HepG2 (cell line): ENCODE data around the gene SNRPD1. TPM values are rescaled to one million over a fixed set of nuclear protein-coding genes. Genes with fewer than 3 reads are reported as not detected.

Source experiments
- BHLHE40 ChIP-seq: IDR thresholded peaks from 2 replicates; pipeline ENCODE4 v1.6.1; 2011; ENCODE audit warnings: low read length, improper control_type of control experiment
- CBX5 ChIP-seq: sonication (generic); formaldehyde crosslinking; IDR thresholded peaks from 2 replicates; pipeline ENCODE4 v1.4.0; 2020; ENCODE audit warnings: missing genetic modification reagents, borderline replicate concordance
- MTF1 ChIP-seq: sonication (generic); formaldehyde crosslinking; IDR thresholded peaks from 2 replicates; pipeline ENCODE4 v1.5.0; 2020; ENCODE audit warnings: missing genetic modification reagents
- NBN ChIP-seq: fragments of 450-650 bp; conservative IDR thresholded peaks from 2 replicates; pipeline ENCODE4 v1.6.1; 2017
- REPIN1 ChIP-seq: sonication (generic); formaldehyde crosslinking; IDR thresholded peaks from 2 replicates; pipeline ENCODE4 v1.8.0; 2022; ENCODE audit warnings: missing genetic modification reagents, low read depth, mild to moderate bottlenecking, borderline replicate concordance
- SMYD3 ChIP-seq: sonication (generic); formaldehyde crosslinking; IDR thresholded peaks from 2 replicates; pipeline ENCODE4 v1.8.1; 2023; ENCODE audit warnings: mild to moderate bottlenecking, missing genetic modification reagents
- TAF15 ChIP-seq: fragments of 200-400 bp; formaldehyde crosslinking; IDR thresholded peaks from one replicate; pipeline ENCODE4 v1.6.1; 2018; ENCODE audit warnings: mild to moderate bottlenecking, low read depth, low read length; ENCODE audit not compliant: poor library complexity, severe bottlenecking
- THAP11 ChIP-seq: IDR thresholded peaks from 2 replicates; pipeline ENCODE4 v1.6.1; 2016; ENCODE audit warnings: missing biosample characterization, missing genetic modification reagents
- XBP1 ChIP-seq: sonication (generic); formaldehyde crosslinking; IDR thresholded peaks from 2 replicates; pipeline ENCODE4 v1.5.0; 2020; ENCODE audit warnings: missing genetic modification reagents
- ZEB1 ChIP-seq: IDR thresholded peaks from 2 replicates; pipeline ENCODE4 v1.6.1; 2012; ENCODE audit warnings: mild to moderate bottlenecking, low read depth, inconsistent platforms; ENCODE audit not compliant: insufficient replicate concordance
- ZKSCAN8 ChIP-seq: IDR thresholded peaks from 2 replicates; pipeline ENCODE4 v1.6.1; 2016; ENCODE audit warnings: borderline replicate concordance, missing genetic modification reagents, missing compliant biosample characterization
- ZNF839 ChIP-seq: sonication (generic); formaldehyde crosslinking; IDR thresholded peaks from 2 replicates; pipeline ENCODE4 v1.4.0; 2020; ENCODE audit warnings: missing genetic modification reagents, mild to moderate bottlenecking, borderline replicate concordance
- polyA plus RNA-seq, 8 experiments: library from polyadenylated mRNA; depleted of rRNA in 3 of 8; stranded (reverse) in 7 of 8; unstranded in 1 of 8; fragments of >200 nt; fragmentation: Illumina TruSeq in 4 of 8; extraction: Trizol in 4 of 8; gene quantifications; 2 replicates each; pipeline versions ENCODE4 v1.2.1 to v1.2.3, GENCODE V29; 2011 to 2016; ENCODE audit warnings: low read depth in 4 of 8, missing spikeins in 1 of 8, mixed read lengths in 1 of 8; ENCODE audit not compliant: insufficient read depth in 1 of 8
- total RNA-seq, 5 experiments: library from RNA; depleted of rRNA; stranded (reverse); fragments of >200 nt; fragmentation: Illumina TruSeq; extraction: Trizol; gene quantifications; 2 replicates each; pipeline ENCODE4 v1.2.3, GENCODE V29; 2016; ENCODE audit warnings: low read depth in 1 of 5
- TF ChIP-seq, protein P1 (sequence below): sonication (generic); formaldehyde crosslinking; IDR thresholded peaks from 2 replicates; pipeline ENCODE4 v1.4.0; 2020; ENCODE audit warnings: missing genetic modification reagents
- TF ChIP-seq, protein P2 (sequence below): IDR thresholded peaks from 2 replicates; pipeline ENCODE4 v1.6.1; 2012; ENCODE audit warnings: low read length, improper control_type of control experiment
- TF ChIP-seq, protein P3 (sequence below): sonication (generic); formaldehyde crosslinking; IDR thresholded peaks from 2 replicates; pipeline ENCODE4 v1.5.1; 2020; ENCODE audit warnings: missing genetic modification reagents, mild to moderate bottlenecking, borderline replicate concordance
- TF ChIP-seq, protein P4 (sequence below): sonication (generic); formaldehyde crosslinking; IDR thresholded peaks from 2 replicates; pipeline ENCODE4 v1.4.0; 2020; ENCODE audit warnings: missing genetic modification reagents

The SNRPD1 gene
- total and polyA plus RNA-seq, 2 of the 13 experiments (the other 11 are each of a cell fraction or from before 2014, with no cell fraction given): 22.7 to 275 TPM

DNA sequence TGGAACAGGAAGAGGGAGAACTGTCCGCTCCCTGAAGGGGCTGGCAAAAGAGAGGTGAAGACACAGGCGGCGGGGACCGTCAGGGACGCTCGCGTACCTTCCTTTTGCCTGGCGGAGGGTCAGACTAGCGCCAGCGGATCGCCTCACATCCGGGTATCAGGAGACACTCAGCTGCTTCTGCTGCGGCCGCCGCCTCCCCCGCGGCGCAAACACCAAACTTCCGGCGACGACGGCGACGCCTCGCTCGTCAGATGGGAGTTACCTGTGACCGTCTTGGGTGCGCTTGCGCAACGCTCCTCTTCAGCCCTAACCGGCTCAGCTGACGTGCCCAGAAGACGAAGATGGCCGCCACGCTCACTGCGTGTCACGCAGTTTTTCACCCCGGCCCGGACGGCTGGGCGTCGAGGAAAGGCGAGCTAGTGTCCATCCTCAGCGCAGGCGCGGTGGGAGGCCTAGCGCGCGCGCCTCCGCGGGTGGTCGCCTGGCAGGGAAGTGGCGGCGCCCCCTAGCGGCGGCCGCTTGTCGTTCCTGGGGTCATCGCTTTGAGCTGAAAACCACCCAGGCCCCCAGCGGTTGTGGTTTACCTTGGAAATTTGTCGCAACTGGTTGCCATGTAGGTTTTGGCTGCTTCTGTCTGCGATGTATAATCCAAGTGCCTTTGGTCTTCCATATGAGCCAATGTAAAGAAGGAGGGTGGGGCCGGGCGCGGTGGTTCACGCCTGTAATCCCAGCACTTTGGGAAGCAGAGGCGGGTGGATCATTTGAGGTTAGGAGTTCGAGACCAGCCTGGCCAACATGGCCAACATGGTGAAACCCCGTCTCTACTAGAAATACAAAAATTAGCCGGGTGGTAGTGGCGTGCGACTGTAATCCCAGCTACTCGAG lies 11.3 kb upstream of the SNRPD1 start, which contains the start of gene ESCO1 (continued):
- TF ChIP-seq, protein P1, sequence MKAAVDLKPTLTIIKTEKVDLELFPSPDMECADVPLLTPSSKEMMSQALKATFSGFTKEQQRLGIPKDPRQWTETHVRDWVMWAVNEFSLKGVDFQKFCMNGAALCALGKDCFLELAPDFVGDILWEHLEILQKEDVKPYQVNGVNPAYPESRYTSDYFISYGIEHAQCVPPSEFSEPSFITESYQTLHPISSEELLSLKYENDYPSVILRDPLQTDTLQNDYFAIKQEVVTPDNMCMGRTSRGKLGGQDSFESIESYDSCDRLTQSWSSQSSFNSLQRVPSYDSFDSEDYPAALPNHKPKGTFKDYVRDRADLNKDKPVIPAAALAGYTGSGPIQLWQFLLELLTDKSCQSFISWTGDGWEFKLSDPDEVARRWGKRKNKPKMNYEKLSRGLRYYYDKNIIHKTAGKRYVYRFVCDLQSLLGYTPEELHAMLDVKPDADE (CRISPR knock-in tag): peak; percentile 62; the same call in 1 of the 2 replicates
- TF ChIP-seq, protein P2, sequence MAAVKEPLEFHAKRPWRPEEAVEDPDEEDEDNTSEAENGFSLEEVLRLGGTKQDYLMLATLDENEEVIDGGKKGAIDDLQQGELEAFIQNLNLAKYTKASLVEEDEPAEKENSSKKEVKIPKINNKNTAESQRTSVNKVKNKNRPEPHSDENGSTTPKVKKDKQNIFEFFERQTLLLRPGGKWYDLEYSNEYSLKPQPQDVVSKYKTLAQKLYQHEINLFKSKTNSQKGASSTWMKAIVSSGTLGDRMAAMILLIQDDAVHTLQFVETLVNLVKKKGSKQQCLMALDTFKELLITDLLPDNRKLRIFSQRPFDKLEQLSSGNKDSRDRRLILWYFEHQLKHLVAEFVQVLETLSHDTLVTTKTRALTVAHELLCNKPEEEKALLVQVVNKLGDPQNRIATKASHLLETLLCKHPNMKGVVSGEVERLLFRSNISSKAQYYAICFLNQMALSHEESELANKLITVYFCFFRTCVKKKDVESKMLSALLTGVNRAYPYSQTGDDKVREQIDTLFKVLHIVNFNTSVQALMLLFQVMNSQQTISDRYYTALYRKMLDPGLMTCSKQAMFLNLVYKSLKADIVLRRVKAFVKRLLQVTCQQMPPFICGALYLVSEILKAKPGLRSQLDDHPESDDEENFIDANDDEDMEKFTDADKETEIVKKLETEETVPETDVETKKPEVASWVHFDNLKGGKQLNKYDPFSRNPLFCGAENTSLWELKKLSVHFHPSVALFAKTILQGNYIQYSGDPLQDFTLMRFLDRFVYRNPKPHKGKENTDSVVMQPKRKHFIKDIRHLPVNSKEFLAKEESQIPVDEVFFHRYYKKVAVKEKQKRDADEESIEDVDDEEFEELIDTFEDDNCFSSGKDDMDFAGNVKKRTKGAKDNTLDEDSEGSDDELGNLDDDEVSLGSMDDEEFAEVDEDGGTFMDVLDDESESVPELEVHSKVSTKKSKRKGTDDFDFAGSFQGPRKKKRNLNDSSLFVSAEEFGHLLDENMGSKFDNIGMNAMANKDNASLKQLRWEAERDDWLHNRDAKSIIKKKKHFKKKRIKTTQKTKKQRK: no peak
- TF ChIP-seq SMYD3 (CRISPR knock-in tag): peak; percentile 91; the same call in 1 of the 2 replicates
- TF ChIP-seq, protein P3, sequence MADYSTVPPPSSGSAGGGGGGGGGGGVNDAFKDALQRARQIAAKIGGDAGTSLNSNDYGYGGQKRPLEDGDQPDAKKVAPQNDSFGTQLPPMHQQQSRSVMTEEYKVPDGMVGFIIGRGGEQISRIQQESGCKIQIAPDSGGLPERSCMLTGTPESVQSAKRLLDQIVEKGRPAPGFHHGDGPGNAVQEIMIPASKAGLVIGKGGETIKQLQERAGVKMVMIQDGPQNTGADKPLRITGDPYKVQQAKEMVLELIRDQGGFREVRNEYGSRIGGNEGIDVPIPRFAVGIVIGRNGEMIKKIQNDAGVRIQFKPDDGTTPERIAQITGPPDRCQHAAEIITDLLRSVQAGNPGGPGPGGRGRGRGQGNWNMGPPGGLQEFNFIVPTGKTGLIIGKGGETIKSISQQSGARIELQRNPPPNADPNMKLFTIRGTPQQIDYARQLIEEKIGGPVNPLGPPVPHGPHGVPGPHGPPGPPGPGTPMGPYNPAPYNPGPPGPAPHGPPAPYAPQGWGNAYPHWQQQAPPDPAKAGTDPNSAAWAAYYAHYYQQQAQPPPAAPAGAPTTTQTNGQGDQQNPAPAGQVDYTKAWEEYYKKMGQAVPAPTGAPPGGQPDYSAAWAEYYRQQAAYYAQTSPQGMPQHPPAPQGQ (CRISPR knock-in tag): no peak
- TF ChIP-seq, protein P4, sequence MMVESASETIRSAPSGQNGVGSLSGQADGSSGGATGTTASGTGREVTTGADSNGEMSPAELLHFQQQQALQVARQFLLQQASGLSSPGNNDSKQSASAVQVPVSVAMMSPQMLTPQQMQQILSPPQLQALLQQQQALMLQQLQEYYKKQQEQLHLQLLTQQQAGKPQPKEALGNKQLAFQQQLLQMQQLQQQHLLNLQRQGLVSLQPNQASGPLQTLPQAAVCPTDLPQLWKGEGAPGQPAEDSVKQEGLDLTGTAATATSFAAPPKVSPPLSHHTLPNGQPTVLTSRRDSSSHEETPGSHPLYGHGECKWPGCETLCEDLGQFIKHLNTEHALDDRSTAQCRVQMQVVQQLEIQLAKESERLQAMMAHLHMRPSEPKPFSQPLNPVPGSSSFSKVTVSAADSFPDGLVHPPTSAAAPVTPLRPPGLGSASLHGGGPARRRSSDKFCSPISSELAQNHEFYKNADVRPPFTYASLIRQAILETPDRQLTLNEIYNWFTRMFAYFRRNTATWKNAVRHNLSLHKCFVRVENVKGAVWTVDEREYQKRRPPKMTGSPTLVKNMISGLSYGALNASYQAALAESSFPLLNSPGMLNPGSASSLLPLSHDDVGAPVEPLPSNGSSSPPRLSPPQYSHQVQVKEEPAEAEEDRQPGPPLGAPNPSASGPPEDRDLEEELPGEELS (CRISPR knock-in tag): peak; percentile 75
- TF ChIP-seq REPIN1 (CRISPR knock-in tag): peak; percentile 98
- no peak; the same call in 1 of the 2 replicates for TF ChIP-seq ZNF839 (CRISPR knock-in tag)
- TF ChIP-seq ZKSCAN8 (CRISPR knock-in tag): peak; percentile 83
- peak; percentile 88; the same call in 1 of the 2 replicates for TF ChIP-seq CBX5 (CRISPR knock-in tag)
- no peak for TF ChIP-seq TAF15
- no peak for TF ChIP-seq MTF1 (CRISPR knock-in tag)
- no peak; the same call in 1 of the 2 replicates for TF ChIP-seq BHLHE40
- peak; percentile 90 for TF ChIP-seq THAP11 (CRISPR knock-in tag)
- TF ChIP-seq NBN: no peak
- TF ChIP-seq ZEB1: peak; percentile 1
- TF ChIP-seq XBP1: no peak
